Muscle of back (tissue), 11 donors: Measurements from ENCODE around the gene POLR2E. TPM values are rescaled to one million over a fixed set of nuclear protein-coding genes. Genes with fewer than 3 reads are reported as not detected.
A peak's percentile ranks its signal among the peaks of the same experiment; 100 is the strongest.
"Not testable (repeated sequence)": the region's sequence is repeated elsewhere in the genome, so short reads cannot be mapped to it uniquely, and the experiment has no call there.

Source experiments
- DNase-seq, 3 donors: peaks; one replicate each; pipeline versions ENCODE4 v3.0.0 to v3.0.0-alpha.2; 2013
- polyA plus RNA-seq, 10 donors: library from polyadenylated mRNA; unstranded; fragments of 120-200 nt; gene quantifications; one replicate each; pipeline ENCODE4 v1.2.1, GENCODE V29; 2013; ENCODE audit not compliant: insufficient read length in 10 of 10

The POLR2E gene
- polyA plus RNA-seq, 10 donors, result 81.8 to 145 (median 110) TPM

GRCh38 chr19:1129084-1129483 is 33.9 kb upstream of the POLR2E start:
- DNase-seq, result not testable (repeated sequence)

- DNase-seq, result no peak
Measured at GRCh38 chr19:1128106-1128505, 32.9 kb upstream of the POLR2E start.

- DNase-seq, result no peak
Measured at GRCh38 chr19:1126984-1127760, 32.0 kb upstream of the POLR2E start.

GRCh38 chr19:1125601-1126467 is 30.7 kb upstream of the POLR2E start:
- no peak for DNase-seq

- no peak for DNase-seq
Measured at GRCh38 chr19:1123885-1124677, 28.9 kb upstream of the POLR2E start.

GRCh38 chr19:1123381-1123780 is 28.2 kb upstream of the POLR2E start:
- no peak for DNase-seq

GRCh38 chr19:1122972-1123363 is 27.8 kb upstream of the POLR2E start:
- DNase-seq, result no peak

- DNase-seq, result no peak
Measured at GRCh38 chr19:1122021-1122971, 27.1 kb upstream of the POLR2E start.

GRCh38 chr19:1121395-1121794 is 26.2 kb upstream of the POLR2E start:
- DNase-seq, result no peak

- DNase-seq, result no peak
Measured at GRCh38 chr19:1119475-1120217, 24.5 kb upstream of the POLR2E start.

- no peak for DNase-seq
Measured at GRCh38 chr19:1118999-1119398, 23.8 kb upstream of the POLR2E start.

- DNase-seq, result no peak
Measured at GRCh38 chr19:1117654-1118053, 22.5 kb upstream of the POLR2E start.

- no peak for DNase-seq
Measured at GRCh38 chr19:1116726-1117581, 21.8 kb upstream of the POLR2E start.

- no peak for DNase-seq
Measured at GRCh38 chr19:1115646-1116420, 20.7 kb upstream of the POLR2E start.

GRCh38 chr19:1114728-1115127 is 19.6 kb upstream of the POLR2E start:
- DNase-seq, result not testable (repeated sequence)

GRCh38 chr19:1113986-1114483 is 18.9 kb upstream of the POLR2E start:
- DNase-seq, result no peak

- DNase-seq, result peak; percentile 89 to 95 (median 91)
Measured at GRCh38 chr19:1113030-1113985, 18.1 kb upstream of the POLR2E start.
